ENCODE data around the gene EIF6.
"Not testable (repeated sequence)": the region's sequence is repeated elsewhere in the genome, so short reads cannot be mapped to it uniquely, and the experiment has no call there.

The EIF6 gene

DNA sequence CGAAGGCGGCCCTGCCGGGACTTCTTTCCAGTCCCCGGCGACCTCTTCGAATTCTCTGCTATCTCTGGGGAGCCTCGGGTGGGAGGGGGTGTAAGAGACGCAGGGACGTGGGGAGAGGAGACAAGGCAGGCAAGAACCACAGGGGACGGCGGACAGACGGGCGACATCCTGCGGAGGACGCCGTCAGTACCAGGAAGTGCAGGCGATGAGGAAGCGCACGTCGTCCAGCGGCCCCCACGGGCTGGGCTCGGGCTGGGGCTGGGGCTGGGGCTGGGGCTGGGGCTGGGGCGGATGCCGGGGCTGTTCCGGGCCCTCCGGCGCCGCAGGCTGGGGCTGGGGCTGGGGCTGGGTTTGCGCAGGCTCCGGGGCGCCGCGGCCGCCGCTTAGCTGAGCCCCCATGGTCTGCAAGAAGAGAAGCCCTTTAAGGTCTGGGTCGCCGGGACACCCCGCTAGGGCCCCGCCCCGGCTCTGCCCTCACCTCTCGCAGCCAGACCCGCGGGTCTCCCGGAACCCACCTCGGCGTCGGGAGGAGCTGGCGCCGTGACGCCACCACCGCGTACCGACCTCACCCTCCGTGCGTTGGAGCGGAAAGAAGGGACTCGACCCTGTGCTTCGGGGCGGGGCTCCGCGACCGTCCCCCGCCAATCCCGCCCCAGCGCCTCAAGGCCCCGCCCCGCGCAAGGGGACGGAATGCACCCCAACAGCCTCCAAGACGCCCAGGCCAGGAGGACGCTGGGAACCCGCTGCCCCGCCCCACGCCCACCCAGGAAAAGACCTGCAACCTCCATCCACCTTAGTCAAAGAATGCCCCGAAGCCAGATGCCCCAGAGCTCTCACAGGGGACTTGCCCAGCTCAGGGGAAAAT is 6.8 kb downstream of the EIF6 start, which contains the start of gene MMP24OS:
TSS of gene MMP24OS (minus strand) at position 592 of the 865 bp plus-strand sequence. CDS start at position 399, 193 bp downstream.
- peak; percentile 88 for DNase-seq

GRCh38 chr20:35277127-35277526 is 7.4 kb downstream of the EIF6 start:
- DNase-seq, result no peak

DNA sequence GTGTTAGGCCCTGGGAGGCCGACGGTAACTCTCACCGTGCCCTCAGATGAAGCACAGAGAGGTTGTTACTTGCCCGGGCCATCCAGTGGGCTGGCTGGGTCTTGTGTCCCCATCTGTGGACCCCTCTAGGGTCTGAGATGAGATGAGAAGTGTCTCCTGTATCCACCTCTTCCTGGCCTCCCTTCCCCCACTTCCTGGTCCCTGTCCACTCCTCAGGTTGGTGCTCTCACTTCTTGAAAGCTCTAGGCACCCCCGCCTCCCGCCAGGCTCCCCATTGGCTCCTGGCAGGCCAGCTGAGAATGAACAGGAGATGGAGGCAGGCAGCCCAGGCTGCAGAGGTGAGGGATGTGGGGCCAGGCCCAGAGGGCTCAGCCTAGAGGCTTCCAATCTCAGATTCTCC is 8.2 kb downstream of the EIF6 start:
- DNase-seq, result no peak

- DNase-seq, result no peak
Measured at GRCh38 chr20:35275741-35276251, 8.8 kb downstream of the EIF6 start.

- no peak for DNase-seq
Measured at GRCh38 chr20:35274172-35275092, 10.1 kb downstream of the EIF6 start.

- DNase-seq, result no peak
Measured at GRCh38 chr20:35273449-35274171, 11.0 kb downstream of the EIF6 start.

DNA sequence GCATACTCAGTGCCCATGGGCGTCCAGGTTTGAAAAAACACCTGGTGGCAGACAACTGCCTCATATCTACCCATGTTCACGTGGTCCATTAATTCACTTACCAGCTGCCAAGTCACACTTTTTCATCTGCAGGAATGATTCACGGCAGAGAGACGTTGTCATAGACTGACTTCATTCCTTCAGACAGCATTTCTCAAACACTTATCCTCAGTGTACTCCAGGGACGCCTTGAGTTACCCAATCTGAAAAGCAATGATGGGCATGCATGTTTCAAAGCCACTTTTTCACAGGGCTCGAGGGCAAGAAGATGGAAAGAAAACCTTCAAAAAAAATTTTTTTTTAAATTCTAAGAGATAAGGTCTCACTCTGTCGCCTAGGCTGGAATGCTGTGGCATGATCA is 12.7 kb downstream of the EIF6 start:
- no peak for DNase-seq

GRCh38 chr20:35271073-35271882 is 13.3 kb downstream of the EIF6 start:
- no peak for DNase-seq

DNA sequence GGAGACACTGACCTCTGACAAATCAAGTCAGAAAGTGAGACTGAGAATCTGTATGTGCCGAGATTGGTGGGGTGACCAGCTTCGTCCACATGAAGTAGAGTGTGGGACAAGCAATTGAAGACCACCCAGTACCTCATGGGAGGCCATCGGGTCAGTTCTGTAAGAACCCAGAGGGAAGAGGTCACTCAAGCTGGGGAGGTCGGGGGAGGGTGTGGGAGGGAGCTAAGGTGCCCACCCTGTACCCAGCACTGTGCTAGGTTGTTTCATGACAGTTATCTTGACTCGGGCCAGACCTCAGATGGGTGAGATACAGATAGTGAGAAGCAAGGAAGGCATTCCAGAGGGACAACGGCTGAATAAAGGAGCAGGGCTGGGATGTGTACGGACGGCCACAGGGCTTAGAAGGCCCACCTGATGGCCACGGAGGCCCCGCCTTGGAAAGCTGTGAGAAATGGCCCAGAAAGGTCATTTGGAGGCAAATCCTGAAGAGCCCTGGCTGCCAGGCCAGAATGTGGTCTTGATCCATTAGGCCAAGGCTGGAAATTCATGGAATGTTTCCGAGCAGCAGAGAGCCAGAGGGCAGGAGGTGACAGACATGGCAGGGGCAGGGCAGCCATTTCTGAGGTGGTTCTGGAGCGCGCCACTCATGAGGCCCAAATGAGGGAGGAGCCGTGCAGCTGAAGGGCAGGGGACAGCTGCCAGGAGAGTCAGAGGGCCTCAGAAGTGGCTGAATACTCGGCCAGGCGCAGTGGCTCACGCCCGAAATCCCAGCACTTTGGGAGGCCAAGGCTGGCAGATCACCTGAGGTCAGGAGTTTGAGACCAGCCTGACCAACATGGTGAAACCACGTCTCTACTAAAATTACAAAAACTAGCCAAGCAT is 14.3 kb downstream of the EIF6 start:
- DNase-seq, result no peak

GRCh38 chr20:35269055-35269781 is 15.4 kb downstream of the EIF6 start:
- DNase-seq, result peak; percentile 50

DNA sequence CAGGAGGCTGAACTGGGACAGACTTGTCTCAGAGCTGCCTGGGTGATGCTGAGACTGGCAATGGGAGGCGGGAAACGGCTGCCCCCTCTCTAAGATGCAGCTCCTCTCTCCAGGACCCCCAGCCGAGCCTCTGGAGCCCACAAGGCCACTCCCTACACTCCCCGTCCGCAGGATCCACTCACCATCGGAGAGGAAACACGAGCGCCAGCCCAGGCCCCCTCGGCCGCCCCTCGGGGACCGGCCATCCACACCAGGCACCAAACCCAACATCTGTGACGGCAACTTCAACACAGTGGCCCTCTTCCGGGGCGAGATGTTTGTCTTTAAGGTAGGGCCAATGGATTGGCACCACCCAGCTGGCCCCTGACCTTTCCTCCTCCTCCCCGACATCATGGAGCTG is 17.5 kb downstream of the EIF6 start:
- DNase-seq, result no peak

- DNase-seq, result no peak
Measured at GRCh38 chr20:35264755-35265154, 19.8 kb downstream of the EIF6 start.

GRCh38 chr20:35263532-35264341 is 20.8 kb downstream of the EIF6 start:
- no peak for DNase-seq

DNA sequence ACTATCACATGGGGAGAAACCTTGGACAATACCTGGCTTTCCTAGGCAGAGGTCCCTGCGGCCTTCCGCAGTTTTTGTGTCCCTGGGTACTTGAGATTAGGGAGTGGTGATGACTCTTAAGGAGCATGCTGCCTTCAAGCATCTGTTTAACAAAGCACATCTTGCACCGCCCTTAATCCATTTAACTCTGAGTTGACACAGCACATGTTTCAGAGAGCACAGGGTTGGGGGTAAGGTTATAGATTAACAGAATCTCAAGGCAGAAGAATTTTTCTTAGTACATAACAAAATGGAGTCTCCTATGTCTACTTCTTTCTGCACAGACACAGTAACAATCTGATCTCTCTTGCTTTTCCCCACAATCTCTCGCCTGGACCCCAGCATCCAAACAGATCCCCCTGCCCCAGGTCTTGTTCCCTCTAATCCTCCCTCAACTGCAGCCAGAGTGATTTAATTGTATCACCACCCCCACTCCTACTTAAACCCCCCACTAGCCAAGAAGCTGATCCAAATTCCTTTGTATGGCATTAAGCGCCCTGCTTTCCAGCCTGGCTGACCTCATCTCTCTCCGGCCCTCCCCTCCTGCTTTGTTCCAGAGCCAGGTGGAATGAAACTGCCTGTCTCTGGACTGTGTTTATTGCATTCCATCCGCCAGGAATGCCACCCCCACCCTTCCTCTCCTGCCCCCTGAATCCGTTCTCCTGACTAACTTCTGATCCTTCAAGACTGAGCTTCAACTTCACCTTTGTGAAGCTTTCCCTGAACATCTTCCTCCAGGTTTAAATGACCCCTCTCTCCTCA is 21.6 kb downstream of the EIF6 start:
- not testable (repeated sequence) for DNase-seq

DNA sequence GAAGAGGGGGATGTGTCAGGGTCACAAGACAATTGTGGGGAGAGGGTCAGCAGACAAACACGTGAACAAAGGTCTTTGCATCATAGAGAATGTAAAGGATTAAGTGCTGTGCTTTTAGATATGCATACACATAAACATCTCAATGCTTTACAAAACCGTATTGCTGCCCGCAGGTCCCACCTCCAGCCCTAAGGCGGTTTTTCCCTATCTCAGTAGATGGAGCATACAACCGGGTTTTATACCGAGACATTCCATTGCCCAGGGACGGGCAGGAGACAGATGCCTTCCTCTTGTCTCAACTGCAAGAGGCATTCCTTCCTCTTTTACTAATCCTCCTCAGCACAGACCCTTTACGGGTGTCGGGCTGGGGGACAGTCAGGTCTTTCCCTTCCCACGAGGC is 22.3 kb downstream of the EIF6 start:
- not testable (repeated sequence) for DNase-seq

DNA sequence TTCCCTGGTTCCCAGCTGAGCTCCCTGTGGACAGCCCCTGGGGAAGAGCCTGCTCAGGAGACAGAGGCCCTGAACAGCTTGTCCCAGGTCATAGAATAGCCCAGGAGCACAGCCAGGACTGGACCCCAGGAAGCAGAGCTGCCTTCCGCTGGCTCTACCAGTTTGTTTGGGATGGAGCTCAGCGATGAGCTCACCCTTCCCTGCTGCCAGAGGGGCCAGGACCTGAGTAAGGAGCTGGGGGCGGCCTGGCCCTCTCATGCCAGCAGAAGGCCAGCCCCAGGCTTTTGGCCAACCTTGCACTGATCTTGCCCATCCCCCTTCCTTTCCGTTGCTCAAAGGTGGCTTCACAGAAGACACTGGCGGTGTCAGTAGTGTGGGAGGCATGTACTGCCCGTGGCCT is 24.1 kb downstream of the EIF6 start:
- DNase-seq, result no peak

- no peak for DNase-seq
Measured at GRCh38 chr20:35257175-35257909, 27.2 kb downstream of the EIF6 start.

Measured in activated CD8-positive, alpha-beta memory T cell treated with anti-CD3 and anti-CD28 coated beads, Interleukin-2, amount 50 U/mL, for 4 hours (primary cell).